Lower lobe of right lung (tissue), 2 donors: ENCODE measurements around the gene FAM78B. TPM values are rescaled to one million over a fixed set of nuclear protein-coding genes. Genes with fewer than 3 reads are reported as not detected.

Experiments used
- ATAC-seq, 2 donors: fragments of 200-7000 bp; cut with Tn5 transposase; one replicate each; pipeline ENCODE4 v1.9.1; 2020 to 2022; ENCODE audit warnings: mild to moderate bottlenecking in 2 of 2, moderate library complexity in 2 of 2
- DNase-seq: peaks from one replicate; pipeline ENCODE4 v3.0.0-alpha.2; 2020
- H3K27ac ChIP-seq: fragments of 200-600 bp; one replicate; pipeline ENCODE4 v1.8.0; 2022
- H3K27me3 ChIP-seq: fragments of 200-600 bp; one replicate; pipeline ENCODE4 v1.8.0; 2022; ENCODE audit warnings: low read depth
- H3K36me3 ChIP-seq: fragments of 200-600 bp; one replicate; pipeline ENCODE4 v1.8.0; 2022; ENCODE audit warnings: mild to moderate bottlenecking
- H3K4me1 ChIP-seq: fragments of 200-600 bp; one replicate; pipeline ENCODE4 v1.8.0; 2022
- H3K4me3 ChIP-seq: fragments of 200-600 bp; one replicate; pipeline ENCODE4 v1.8.0; 2022; ENCODE audit warnings: mild to moderate bottlenecking
- H3K9me3 ChIP-seq: fragments of 200-600 bp; one replicate; pipeline ENCODE4 v1.8.0; 2022
- intact Hi-C: fragments of 100-400 bp; cut with DNase I; formaldehyde crosslinking; loops from one replicate; pipeline ENCODE4 v1.11.0; 2022
- total RNA-seq: library from RNA; stranded (reverse); fragmentation: NEBNext Ultra II Directional; extraction: Animal tissue kit (Norgen Biotek cat#: 25700); gene quantifications from one replicate; pipeline ENCODE4 v1.2.1, GENCODE V29; 2021
- TF ChIP-seq, protein P1 (sequence below): fragments of 200-600 bp; IDR thresholded peaks from one replicate; pipeline ENCODE4 v1.8.0; 2022; ENCODE audit warnings: antibody characterized with exemption, mild to moderate bottlenecking
- donor health status: DM: no; HTN: yes; CAD: no; lungs with severe emphysema.

The FAM78B gene
- total RNA-seq, 1 donor from 2014 or later: 0.95 TPM

- no peak overlapping the region for H3K4me3 ChIP-seq
- H3K27ac ChIP-seq: no peak overlapping the region
- intact Hi-C loops: no loop called here
- DNase-seq: no peak
- H3K4me1 ChIP-seq: no peaks in the 10 kb centered on the region
- no peaks in the 10 kb centered on the region for H3K36me3 ChIP-seq
- peaks cover 10% of the 10 kb centered on the region for H3K27me3 ChIP-seq
- no peaks in the 10 kb centered on the region for H3K9me3 ChIP-seq
- TF ChIP-seq, protein P1, sequence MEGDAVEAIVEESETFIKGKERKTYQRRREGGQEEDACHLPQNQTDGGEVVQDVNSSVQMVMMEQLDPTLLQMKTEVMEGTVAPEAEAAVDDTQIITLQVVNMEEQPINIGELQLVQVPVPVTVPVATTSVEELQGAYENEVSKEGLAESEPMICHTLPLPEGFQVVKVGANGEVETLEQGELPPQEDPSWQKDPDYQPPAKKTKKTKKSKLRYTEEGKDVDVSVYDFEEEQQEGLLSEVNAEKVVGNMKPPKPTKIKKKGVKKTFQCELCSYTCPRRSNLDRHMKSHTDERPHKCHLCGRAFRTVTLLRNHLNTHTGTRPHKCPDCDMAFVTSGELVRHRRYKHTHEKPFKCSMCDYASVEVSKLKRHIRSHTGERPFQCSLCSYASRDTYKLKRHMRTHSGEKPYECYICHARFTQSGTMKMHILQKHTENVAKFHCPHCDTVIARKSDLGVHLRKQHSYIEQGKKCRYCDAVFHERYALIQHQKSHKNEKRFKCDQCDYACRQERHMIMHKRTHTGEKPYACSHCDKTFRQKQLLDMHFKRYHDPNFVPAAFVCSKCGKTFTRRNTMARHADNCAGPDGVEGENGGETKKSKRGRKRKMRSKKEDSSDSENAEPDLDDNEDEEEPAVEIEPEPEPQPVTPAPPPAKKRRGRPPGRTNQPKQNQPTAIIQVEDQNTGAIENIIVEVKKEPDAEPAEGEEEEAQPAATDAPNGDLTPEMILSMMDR: no peak
- ATAC-seq: no peak
Observed at GRCh38 chr1:166184012-166184411, 17.2 kb upstream of the FAM78B start.

DNA sequence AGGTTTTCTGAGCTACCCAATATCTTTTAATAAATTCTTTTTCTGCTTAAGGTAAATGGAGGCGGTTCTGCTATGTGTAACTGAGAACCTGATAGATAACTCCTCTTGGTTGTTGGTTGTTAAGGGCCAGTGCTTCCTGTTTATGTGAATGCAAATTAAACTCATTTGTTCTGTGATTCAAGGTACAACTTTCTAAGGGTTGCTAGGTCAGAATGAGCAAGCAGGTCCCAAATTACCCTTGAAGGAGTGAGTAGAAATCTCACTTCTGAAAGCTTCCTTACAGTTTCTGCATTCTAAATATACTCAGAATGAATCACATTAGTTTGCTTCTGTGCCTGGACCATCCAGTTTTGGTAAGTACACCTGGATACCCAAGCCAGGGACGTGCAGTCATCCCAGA is 15.5 kb upstream of the FAM78B start:
- DNase-seq (no peak), ATAC-seq (no peak)
- H3K36me3 ChIP-seq: no peaks in the 10 kb centered on the region
- no peak overlapping the region for H3K27ac ChIP-seq
- H3K4me3 ChIP-seq: no peak overlapping the region
- peaks cover 10% of the 10 kb centered on the region for H3K27me3 ChIP-seq
- H3K9me3 ChIP-seq: no peaks in the 10 kb centered on the region
- TF ChIP-seq, protein P1: no peak
- intact Hi-C loops: no loop called here
- H3K4me1 ChIP-seq: no peaks in the 10 kb centered on the region

DNA sequence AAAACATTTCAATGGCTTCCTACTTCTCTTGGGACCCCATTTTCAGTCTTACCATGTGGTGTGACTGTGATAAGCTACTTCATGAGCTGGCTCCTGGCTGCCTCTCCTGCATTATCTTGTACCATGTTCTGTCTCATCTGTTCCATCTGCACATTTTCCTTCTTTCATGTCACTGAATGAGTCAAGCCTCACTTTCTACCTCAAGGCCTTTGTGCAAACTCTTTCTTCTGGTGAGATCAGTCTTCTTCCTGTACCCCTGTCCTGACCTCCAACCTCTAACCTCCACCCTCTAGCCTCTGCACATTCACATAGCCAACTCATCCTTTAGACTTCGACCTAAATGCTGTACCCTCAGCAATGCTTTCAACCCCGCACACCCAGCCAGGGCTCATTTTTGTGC is 9.6 kb upstream of the FAM78B start:
- ATAC-seq: no peak
- no peaks in the 10 kb centered on the region for H3K36me3 ChIP-seq
- DNase-seq: no peak
- TF ChIP-seq, protein P1: no peak
- no peaks in the 10 kb centered on the region for H3K4me1 ChIP-seq
- intact Hi-C loops: no loop called here
- no peak overlapping the region for H3K27ac ChIP-seq
- no peak overlapping the region for H3K4me3 ChIP-seq
- H3K27me3 ChIP-seq: peaks cover 4% of the 10 kb centered on the region
- H3K9me3 ChIP-seq: no peaks in the 10 kb centered on the region

- Histone ChIP-seq H3K27me3 (no peaks in the 10 kb centered on the region), H3K36me3 (no peaks in the 10 kb centered on the region), H3K4me1 (no peaks in the 10 kb centered on the region), H3K27ac (no peak overlapping the region), H3K9me3 (no peaks in the 10 kb centered on the region), H3K4me3 (no peak overlapping the region)
- intact Hi-C loops: no loop called here
- ATAC-seq (no peak), DNase-seq (no peak)
- TF ChIP-seq, protein P1: no peak
Observed at GRCh38 chr1:166175032-166175431, 8.2 kb upstream of the FAM78B start.

DNA sequence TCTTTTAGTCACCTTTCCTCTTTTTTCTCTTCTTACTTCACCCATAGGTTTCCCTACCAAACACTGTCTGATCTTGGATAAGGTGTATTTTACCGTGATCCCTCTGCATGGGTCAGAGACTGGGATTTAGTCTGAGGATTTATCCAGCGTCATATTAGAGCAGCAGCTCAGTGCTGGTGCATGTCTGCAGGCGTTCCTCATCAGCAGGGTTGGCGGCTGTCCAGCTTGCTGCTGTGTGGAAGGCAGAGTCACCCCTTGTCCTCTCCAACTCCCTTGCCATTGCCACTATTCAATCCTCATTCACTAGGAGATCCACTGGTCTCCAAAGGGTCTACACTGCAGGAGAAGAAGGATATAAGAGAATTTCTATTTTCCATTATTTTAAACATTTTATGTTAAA is 7.3 kb upstream of the FAM78B start:
- intact Hi-C loops: no loop called here
- Histone ChIP-seq H3K9me3 (no peaks in the 10 kb centered on the region), H3K27ac (no peak overlapping the region), H3K27me3 (no peaks in the 10 kb centered on the region), H3K4me3 (no peak overlapping the region), H3K4me1 (no peaks in the 10 kb centered on the region), H3K36me3 (no peaks in the 10 kb centered on the region)
- TF ChIP-seq, protein P1: no peak
- DNase-seq (no peak), ATAC-seq (no peak)

DNA sequence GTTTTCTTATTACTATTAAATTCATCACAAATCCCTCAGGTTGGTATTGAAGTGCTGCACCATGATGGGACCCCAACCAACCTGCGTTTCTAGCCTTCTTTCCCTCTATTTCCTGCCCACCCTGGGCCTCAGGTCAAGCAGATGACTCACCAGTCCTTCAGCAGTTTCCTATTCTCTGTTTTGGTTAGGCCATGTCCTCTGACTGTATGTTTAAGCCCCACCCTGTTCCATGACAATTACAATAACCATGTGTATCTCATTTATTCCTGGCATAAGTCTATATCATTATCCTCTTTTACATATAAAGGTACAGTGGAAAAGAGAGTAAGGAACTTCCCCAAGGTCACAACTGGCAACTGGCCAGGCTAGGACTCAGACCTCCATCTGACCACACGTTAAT is 5.3 kb upstream of the FAM78B start:
- Histone ChIP-seq H3K36me3 (no peaks in the 10 kb centered on the region), H3K4me1 (peaks cover 7% of the 10 kb centered on the region), H3K9me3 (no peaks in the 10 kb centered on the region), H3K27ac (no peak overlapping the region), H3K4me3 (no peak overlapping the region), H3K27me3 (no peaks in the 10 kb centered on the region)
- TF ChIP-seq, protein P1: no peak
- DNase-seq (no peak), ATAC-seq (no peak)
- intact Hi-C loops: no loop called here
